ENCODE data around the gene HRH1.

HRH1 gene

DNA sequence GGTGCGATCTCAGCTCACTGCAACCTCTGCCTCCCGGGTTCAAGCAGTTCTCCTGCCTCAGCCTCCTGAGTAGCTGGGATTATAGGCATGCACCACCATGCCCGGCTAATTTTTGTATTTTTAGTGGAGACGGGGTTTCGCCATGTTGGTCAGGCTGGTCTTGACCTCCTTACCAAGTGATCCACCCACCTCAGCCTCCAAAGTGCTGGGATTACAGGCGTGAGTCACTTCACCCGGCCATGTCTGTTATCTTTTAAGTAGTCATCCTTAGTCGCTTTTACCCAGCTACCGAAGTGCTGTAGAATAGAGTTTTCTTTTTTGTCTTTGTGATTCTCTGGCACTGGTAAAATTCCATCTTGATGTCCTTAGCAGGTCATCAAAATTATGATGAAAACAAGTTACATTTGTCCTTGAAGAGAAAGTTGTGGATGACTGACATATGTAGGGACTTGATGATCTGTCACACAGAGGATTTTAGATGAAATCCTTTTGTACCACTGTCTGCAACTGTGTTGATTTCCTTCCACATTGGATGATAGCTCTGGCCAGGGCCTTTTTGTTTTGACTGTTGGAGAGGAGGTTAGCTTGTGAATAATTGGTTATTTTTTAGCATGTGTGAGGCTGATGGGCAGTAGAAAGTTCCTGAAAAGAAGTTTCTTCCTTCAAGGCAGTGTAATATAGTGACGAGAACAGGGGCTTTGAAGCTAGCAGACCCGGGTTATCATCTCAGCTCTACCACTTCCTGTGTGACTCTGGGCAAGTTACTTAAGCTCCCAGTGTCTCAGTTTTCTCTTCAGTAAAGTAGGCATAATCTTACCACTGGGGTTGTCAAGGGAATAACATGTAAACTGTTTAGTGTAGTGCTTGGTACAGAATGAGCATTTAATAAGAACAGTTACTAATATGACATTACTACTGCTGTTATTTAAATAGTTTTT, 136.7 kb downstream of the HRH1 start (continued):
- no peak for TF ChIP-seq GLI2 (tag by site-specific recombination; IDR thresholded peaks at IDR 0.05; ENCODE audit: borderline replicate concordance, low read depth)
- no peak for TF ChIP-seq KLF7 (tag by site-specific recombination; IDR thresholded peaks at IDR 0.05; ENCODE audit: borderline replicate concordance)
- TF ChIP-seq ZNF404 (tag by site-specific recombination; IDR thresholded peaks at IDR 0.05) = no peak
- no peak for TF ChIP-seq KLF16 (tag by site-specific recombination; IDR thresholded peaks at IDR 0.05)
- TF ChIP-seq SETDB1 (IDR thresholded peaks at IDR 0.05; ENCODE audit: insufficient read length, low read length) = no peak
- TF ChIP-seq ZFP41 (tag by site-specific recombination; IDR thresholded peaks at IDR 0.05; ENCODE audit: borderline replicate concordance) = no peak
- TF ChIP-seq, protein P1, sequence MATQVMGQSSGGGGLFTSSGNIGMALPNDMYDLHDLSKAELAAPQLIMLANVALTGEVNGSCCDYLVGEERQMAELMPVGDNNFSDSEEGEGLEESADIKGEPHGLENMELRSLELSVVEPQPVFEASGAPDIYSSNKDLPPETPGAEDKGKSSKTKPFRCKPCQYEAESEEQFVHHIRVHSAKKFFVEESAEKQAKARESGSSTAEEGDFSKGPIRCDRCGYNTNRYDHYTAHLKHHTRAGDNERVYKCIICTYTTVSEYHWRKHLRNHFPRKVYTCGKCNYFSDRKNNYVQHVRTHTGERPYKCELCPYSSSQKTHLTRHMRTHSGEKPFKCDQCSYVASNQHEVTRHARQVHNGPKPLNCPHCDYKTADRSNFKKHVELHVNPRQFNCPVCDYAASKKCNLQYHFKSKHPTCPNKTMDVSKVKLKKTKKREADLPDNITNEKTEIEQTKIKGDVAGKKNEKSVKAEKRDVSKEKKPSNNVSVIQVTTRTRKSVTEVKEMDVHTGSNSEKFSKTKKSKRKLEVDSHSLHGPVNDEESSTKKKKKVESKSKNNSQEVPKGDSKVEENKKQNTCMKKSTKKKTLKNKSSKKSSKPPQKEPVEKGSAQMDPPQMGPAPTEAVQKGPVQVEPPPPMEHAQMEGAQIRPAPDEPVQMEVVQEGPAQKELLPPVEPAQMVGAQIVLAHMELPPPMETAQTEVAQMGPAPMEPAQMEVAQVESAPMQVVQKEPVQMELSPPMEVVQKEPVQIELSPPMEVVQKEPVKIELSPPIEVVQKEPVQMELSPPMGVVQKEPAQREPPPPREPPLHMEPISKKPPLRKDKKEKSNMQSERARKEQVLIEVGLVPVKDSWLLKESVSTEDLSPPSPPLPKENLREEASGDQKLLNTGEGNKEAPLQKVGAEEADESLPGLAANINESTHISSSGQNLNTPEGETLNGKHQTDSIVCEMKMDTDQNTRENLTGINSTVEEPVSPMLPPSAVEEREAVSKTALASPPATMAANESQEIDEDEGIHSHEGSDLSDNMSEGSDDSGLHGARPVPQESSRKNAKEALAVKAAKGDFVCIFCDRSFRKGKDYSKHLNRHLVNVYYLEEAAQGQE (tag by site-specific recombination; IDR thresholded peaks at IDR 0.05) = no peak

DNA sequence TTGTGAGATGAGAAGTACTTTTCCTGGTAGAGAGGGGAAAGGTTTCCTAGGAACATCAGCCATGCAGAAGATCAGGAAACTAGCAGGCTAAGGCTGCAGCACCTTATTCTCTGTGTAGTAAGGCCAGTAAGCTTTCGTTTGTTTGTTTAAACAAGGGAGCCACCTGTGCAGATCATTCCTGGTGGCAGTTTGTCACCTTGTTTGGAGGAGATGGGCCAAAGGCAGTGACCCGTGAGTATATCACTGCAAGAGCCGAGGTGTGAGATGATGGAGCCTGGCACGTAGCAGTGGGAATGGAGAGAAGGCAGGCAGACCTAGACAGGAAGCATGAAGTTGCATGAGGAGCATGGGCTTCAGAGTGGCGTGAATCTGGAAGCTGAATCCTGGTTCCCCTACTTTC, 137.5 kb downstream of the HRH1 start:
- H3K27ac ChIP-seq (ENCODE audit: extremely low read depth, low read depth, low read length) = no peak overlapping the region

DNA sequence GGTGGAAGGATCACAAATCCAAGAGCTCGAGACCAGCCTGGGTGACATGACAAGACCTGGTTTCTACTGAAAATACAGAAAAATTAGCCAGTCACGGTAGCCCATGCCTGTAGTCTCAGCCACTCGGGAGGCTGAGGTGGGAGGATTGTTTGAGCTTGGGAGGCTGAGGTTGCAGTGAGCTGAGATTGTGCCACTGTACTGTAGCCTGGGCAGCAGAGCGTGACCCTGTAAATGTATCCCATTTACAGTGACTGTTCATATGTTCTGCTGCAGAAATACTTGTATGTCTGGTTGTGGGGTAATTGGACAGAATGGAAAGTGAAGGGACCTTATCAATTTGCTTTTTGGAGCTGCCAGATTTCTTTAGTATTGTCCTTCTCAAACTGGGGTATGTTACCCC, 142.8 kb downstream of the HRH1 start:
- POLR2A ChIA-PET = no interaction called here

More for the DNA sequence above, 137.5 kb downstream of the HRH1 start:
- Histone ChIP-seq H3K9me3 (ENCODE audit: control insufficient read depth, insufficient read depth, low read depth, low read length) (no peaks in the 10 kb centered on the region), H3K36me3 (ENCODE audit: control insufficient read depth in 2 of 2, insufficient read depth in 1 of 2, low read length in 2 of 2) (no peaks in the 10 kb centered on the region; a peak in 1 of 3 replicates), H3K4me1 (ENCODE audit: control insufficient read depth, insufficient read depth, low read length) (peaks cover 16% of the 10 kb centered on the region; the same call in 1 of the 2 replicates), H3K4me3 (ENCODE audit: low read depth, low read length) (no peak overlapping the region)
- ChIA-PET POLR2A (interaction anchor here (1.1 kb wide), 1 partner anchor 19 kb away, joined by 3 read pairs; the partner anchor contains the start of gene ATG7), CTCF (interaction anchor here (0.7 to 0.8 kb wide), 2 partner anchors 135 to 391 kb away, joined by 3 read pairs; no protein-coding TSS in a partner anchor)
- TF ChIP-seq ZNF677 (tag by site-specific recombination; IDR thresholded peaks at IDR 0.05) = no peak
- no peak for TF ChIP-seq ZNF248 (tag by site-specific recombination; IDR thresholded peaks at IDR 0.05)
- no peak for TF ChIP-seq ZBTB20 (tag by site-specific recombination; IDR thresholded peaks at IDR 0.05)
- TF ChIP-seq ZNF830 (tag by site-specific recombination; IDR thresholded peaks at IDR 0.05; ENCODE audit: low read depth) = no peak
- TF ChIP-seq, protein P2, sequence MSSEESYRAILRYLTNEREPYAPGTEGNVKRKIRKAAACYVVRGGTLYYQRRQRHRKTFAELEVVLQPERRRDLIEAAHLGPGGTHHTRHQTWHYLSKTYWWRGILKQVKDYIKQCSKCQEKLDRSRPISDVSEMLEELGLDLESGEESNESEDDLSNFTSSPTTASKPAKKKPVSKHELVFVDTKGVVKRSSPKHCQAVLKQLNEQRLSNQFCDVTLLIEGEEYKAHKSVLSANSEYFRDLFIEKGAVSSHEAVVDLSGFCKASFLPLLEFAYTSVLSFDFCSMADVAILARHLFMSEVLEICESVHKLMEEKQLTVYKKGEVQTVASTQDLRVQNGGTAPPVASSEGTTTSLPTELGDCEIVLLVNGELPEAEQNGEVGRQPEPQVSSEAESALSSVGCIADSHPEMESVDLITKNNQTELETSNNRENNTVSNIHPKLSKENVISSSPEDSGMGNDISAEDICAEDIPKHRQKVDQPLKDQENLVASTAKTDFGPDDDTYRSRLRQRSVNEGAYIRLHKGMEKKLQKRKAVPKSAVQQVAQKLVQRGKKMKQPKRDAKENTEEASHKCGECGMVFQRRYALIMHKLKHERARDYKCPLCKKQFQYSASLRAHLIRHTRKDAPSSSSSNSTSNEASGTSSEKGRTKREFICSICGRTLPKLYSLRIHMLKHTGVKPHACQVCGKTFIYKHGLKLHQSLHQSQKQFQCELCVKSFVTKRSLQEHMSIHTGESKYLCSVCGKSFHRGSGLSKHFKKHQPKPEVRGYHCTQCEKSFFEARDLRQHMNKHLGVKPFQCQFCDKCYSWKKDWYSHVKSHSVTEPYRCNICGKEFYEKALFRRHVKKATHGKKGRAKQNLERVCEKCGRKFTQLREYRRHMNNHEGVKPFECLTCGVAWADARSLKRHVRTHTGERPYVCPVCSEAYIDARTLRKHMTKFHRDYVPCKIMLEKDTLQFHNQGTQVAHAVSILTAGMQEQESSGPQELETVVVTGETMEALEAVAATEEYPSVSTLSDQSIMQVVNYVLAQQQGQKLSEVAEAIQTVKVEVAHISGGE (tag by site-specific recombination; conservative IDR thresholded peaks at IDR 0.05; ENCODE audit: low read depth) = no peak
- no peak for TF ChIP-seq ZNF175 (tag by site-specific recombination; IDR thresholded peaks at IDR 0.05)
- TF ChIP-seq ZNF521 (tag by site-specific recombination; IDR thresholded peaks at IDR 0.05) = no peak

More for the DNA sequence above, 142.8 kb downstream of the HRH1 start:
- TF ChIP-seq ZNF660 (tag by site-specific recombination; IDR thresholded peaks at IDR 0.05) (no peak), ZNF37A (tag by site-specific recombination; IDR thresholded peaks at IDR 0.05) (no peak), ZNF391 (tag by site-specific recombination; IDR thresholded peaks at IDR 0.05; ENCODE audit: borderline replicate concordance, low read depth) (no peak), ZNF416 (tag by site-specific recombination; IDR thresholded peaks at IDR 0.05) (no peak), GLIS2 (tag by site-specific recombination; IDR thresholded peaks at IDR 0.05) (no peak)
- TF ChIP-seq, protein P3, sequence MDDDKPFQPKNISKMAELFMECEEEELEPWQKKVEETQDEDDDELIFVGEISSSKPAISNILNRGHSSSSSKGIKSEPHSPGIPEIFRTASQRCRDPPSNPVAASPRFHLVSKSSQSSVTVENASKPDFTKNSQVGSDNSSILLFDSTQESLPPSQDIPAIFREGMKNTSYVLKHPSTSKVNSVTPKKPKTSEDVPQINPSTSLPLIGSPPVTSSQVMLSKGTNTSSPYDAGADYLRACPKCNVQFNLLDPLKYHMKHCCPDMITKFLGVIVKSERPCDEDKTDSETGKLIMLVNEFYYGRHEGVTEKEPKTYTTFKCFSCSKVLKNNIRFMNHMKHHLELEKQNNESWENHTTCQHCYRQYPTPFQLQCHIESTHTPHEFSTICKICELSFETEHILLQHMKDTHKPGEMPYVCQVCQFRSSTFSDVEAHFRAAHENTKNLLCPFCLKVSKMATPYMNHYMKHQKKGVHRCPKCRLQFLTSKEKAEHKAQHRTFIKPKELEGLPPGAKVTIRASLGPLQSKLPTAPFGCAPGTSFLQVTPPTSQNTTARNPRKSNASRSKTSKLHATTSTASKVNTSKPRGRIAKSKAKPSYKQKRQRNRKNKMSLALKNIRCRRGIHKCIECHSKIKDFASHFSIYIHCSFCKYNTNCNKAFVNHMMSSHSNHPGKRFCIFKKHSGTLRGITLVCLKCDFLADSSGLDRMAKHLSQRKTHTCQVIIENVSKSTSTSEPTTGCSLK (tag by site-specific recombination; IDR thresholded peaks at IDR 0.05) = no peak
- no peaks in the 10 kb centered on the region for H3K4me1 ChIP-seq (ENCODE audit: control insufficient read depth, insufficient read depth, low read length)
- H3K36me3 ChIP-seq (ENCODE audit: control insufficient read depth in 2 of 2, insufficient read depth in 1 of 2, low read length in 2 of 2) = peaks cover 11 to 40% of the 10 kb centered on the region in 2 experiments; a peak in 2 of 3 replicates
- H3K27ac ChIP-seq (ENCODE audit: extremely low read depth, low read depth, low read length) = no peak overlapping the region
- H3K9me3 ChIP-seq (ENCODE audit: control insufficient read depth, insufficient read depth, low read depth, low read length) = no peaks in the 10 kb centered on the region
- no peak overlapping the region for H3K4me3 ChIP-seq (ENCODE audit: low read depth, low read length)
- CTCF ChIA-PET = interaction anchor here (0.7 kb wide), 1 partner anchor 237 kb away, joined by 3 read pairs; no protein-coding TSS in a partner anchor

Measured in HEK293 (cell line).